ENCODE results near the gene TET3.
A peak's percentile ranks its signal among the peaks of the same experiment; 100 is the strongest.

The TET3 gene

GRCh38 chr2:73965053-73965452, 19.7 kb upstream of the TET3 start:
- no peak for DNase-seq (ENCODE audit: low spot score)

DNA sequence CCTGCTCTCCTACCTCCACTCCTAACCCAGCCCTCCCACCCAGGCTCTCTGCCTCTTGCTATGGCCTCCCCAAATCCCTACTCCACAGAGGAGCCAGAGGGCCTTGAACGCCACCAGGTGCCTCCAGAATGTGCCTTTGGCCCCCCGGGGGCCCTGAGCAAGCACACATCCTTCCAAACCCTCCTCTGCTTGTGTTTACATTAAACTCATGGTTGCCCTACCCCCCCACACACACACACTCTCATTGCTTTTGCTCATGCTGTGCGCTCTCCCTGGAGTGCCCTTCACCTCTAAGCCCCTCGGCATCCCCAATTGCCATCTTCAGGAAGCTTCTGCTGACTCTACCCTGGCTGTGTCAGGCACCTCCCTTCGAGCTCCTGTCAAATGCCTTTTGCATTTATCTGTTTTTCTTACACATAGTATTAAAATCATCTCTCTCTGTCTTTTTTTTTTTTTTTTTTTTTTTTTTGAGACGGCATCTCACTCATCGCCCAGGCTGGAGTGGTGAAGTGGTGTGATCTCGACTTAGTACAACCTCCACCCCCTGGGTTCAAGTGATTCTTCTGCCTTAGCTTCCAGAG, 16.3 kb upstream of the TET3 start:
- no peak for DNase-seq (ENCODE audit: low spot score)

DNA sequence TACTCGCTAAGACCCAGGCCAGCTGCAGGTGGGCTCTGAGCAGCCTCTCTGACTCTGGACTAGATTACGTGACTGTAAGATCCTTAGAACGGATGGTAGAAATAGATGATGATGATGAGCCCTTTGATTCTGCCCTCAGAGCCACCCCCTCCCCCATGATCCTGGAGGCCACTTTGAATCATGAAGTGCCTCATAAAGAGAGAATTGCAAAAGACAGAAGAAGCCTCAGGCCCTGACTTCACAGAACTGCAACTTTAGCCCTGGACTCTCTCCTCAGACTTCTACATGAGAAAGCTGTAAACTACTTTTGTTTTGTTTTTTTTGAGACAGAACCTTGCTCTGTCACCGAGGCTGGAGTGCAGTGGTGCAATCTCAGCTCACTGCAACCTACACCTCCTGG, 15.4 kb upstream of the TET3 start:
- no peak for DNase-seq (ENCODE audit: low spot score)

- DNase-seq (ENCODE audit: low spot score), result no peak
These were observed 14.4 kb upstream of the TET3 start for GRCh38 chr2:73970141-73970803.

GRCh38 chr2:73970850-73971471, 13.7 kb upstream of the TET3 start:
- no peak for DNase-seq (ENCODE audit: low spot score)

GRCh38 chr2:73971722-73972121, 13.0 kb upstream of the TET3 start:
- no peak for DNase-seq (ENCODE audit: low spot score)

DNA sequence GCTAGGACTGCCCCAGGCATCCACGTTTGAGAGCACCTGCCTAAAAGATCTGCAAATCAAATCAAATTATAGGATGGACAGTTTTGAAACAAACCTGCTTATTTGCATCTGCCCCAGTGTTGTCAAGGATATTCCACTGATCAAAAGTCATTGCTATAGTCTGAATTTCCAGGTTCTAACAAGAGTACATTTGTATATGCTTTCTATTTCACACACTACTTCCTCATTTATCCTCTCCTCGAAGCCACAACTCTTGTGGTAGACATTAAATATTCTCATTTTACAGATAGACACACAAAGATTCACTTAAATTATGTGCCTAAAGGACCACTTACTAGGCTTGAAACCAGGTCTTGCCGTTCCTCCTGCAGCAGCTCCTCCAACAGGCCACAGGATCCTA, 11.9 kb upstream of the TET3 start:
- no peak for DNase-seq (ENCODE audit: low spot score)

GRCh38 chr2:73975731-73976130, 9.0 kb upstream of the TET3 start:
- no peak for DNase-seq (ENCODE audit: low spot score)

GRCh38 chr2:73976803-73977202, 7.9 kb upstream of the TET3 start:
- DNase-seq (ENCODE audit: low spot score), result no peak

- DNase-seq (ENCODE audit: low spot score), result no peak
These were observed 7.2 kb upstream of the TET3 start for GRCh38 chr2:73977466-73977865.

- DNase-seq (ENCODE audit: low spot score), result peak; percentile 72
These were observed 5.7 kb upstream of the TET3 start for GRCh38 chr2:73979021-73979420.

DNA sequence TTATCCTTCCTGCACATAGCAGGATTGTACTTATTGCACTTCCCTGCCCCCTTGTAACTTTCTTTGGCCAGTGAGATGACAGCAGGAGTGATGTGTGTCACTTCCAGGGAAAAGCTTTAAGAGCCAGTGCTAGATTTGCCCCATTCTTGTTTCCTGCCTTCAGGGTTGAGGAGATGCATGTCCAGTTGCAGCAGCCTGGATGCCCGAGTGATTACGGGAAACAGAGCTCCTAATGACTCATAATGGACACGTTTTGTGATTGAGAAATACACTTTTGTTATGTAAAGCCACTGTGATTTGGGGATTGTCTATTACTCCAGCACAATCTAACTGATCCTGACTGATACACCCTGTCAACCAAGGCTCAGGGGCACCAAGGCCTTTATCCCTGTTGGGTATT, 5.0 kb upstream of the TET3 start:
- no peak for DNase-seq (ENCODE audit: low spot score)

GRCh38 chr2:73980566-73980965, 4.1 kb upstream of the TET3 start:
- no peak for DNase-seq (ENCODE audit: low spot score)

GRCh38 chr2:73981081-73982001, 3.4 kb upstream of the TET3 start:
- DNase-seq (ENCODE audit: low spot score), result no peak

DNA sequence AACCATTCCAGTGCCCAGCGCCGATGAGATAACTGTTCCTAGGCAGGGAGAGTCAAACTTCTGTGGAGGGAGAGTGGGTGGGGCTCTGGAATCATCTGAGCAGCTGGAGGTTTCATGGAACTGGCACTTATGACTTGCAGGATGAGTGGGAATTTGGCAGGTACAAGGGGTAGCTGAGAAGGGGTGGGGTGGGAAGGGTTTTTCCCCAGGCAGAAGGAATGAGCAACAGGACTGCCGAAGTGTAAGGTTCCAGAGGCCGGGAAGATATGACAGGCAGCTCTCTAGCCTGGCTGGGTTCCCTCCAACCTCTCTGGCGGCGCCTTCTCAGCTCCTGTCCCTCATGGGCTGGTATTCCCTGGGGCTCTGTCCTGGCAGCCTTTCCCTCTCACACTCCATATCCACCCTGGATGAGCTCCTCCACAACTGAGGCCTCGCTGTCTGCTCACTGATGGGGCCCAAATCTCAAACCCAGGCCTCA, 2.5 kb upstream of the TET3 start:
- no peak for DNase-seq (ENCODE audit: low spot score)

GRCh38 chr2:73983322-73984202, 1.1 kb upstream of the TET3 start:
- no peak for DNase-seq (ENCODE audit: low spot score)

GRCh38 chr2:73984922-73985307, 205 bp downstream of the TET3 start:
- DNase-seq (ENCODE audit: low spot score), result peak; percentile 57

- peak; percentile 58 for DNase-seq (ENCODE audit: low spot score)
These were observed 786 bp downstream of the TET3 start for GRCh38 chr2:73985308-73986084.

GRCh38 chr2:73986085-73986681, 1.5 kb downstream of the TET3 start:
- DNase-seq (ENCODE audit: low spot score), result no peak
